Fibroblast of skin of left biceps (primary cell): ENCODE data around the gene DOCK4.

Source experiments
- DNase-seq, 2 experiments: peaks; one replicate each; pipeline ENCODE4 v3.0.0-alpha.2; 2013; ENCODE audit warnings: low read depth in 2 of 2

DOCK4 gene

DNA sequence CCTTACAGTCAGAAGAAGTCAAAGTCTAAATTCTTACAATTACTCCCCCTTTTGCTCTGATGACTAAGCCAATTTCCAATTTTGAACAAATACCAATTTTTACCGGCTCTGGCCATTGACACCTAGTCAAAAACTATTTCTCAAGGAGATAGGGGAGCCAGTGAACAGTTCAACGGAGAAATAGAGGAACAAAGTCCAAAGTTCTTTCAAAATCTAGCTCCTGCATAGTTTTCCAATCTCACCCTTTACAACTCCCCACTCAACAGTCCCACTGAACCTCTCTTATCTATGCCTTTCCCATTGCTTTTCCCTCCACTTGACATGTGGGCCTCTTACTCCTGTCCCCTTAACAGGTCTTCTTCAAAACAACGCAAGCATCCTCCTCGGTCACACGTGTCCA lies 192.9 kb downstream of the DOCK4 start:
- DNase-seq, result no peak

DNA sequence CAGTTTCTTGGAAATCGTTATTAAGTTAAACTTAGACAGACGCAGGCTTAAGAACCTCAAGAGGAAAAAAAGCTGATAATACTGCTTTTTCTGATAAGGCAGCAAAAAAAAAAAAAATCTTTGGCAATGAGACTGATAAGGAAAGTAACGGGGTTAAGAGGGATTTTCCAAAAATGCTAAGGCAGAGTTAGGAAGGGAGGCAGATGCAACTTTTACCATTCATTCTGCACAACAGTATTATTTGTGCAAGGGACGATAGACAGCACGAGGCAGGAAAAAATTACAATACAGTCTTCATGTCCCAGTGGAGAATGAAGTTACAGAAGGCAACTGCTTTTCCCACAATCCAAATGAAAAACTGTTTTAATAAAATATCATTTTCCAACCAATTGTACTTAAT lies 194.0 kb downstream of the DOCK4 start:
- no peak for DNase-seq

DNA sequence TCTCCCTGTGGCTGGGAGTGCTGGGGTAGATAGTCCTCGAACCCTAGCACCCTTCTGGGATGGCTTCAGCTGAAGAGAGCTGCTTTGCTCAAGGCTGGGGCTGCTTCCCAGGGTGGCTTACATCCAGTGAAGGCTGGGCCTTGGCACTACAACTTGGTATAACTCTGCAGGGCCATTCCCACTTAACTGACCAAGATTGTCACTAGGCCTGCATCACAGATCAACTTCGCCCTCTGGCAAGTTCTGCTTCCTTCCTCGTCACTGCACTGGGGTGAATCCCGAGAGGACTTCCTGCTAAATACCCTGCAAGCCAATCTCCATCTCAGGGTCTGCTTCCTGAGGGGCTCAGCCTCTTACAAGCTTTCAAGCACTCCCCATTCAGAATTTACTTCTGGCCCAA lies 195.2 kb downstream of the DOCK4 start:
- DNase-seq, result no peak

- DNase-seq, result no peak
These were observed 196.1 kb downstream of the DOCK4 start for GRCh38 chr7:112010109-112010508.

DNA sequence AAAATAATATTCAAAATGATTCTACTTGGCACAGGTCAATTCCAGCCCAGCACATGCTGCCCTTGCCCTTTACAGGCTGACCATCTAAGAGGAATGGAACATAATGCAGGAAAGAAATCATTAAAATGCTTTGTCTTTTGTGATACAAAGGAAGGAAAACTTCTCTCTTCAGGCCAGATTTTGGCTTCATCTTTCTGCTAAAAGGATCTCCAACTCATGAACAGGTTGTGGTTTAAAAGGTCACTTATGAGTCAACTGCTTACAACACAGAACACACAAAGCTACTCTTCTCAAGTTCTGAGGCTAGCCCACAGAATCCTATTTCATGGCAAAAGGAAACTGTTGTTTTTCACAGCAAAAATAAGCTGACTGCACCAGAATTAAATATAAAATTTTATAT lies 197.1 kb downstream of the DOCK4 start:
- DNase-seq, result no peak

DNA sequence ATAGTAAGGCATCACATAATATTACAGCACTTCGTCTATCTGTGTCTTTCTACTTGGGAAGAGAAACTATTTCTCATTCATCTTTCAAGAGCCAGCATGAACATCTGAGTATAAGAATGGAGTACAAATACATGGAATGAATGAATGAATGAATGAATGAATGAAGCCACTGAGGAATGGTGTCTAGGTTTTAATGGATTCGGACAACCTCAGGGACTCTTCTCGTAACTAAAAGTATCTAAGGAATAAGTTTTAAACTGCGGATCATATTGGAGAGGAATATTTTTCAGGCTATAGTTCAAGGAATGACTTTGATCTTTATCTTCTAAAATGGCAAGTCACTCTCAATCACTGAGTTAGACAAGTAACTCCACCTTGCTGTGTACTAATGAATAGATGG lies 199.0 kb downstream of the DOCK4 start:
- no peak for DNase-seq

DNA sequence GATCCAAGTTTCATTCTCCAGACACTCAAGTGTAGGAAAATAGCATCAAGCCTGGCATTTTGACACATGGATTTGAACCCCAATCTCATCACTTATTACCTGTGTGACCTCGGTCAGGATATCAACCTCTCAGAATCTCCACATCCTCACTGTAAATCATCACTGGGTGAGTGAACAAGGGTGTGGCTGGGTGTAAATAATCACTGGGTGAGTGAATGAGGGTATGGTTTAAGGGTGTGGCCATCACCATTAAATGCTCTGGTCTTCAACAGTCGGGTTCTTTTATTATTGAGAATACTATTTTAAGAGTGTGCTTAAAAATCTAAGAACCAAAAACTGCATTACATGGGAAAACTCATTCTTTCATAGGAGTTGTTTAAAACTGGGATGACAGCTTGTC lies 200.1 kb downstream of the DOCK4 start:
- no peak for DNase-seq

DNA sequence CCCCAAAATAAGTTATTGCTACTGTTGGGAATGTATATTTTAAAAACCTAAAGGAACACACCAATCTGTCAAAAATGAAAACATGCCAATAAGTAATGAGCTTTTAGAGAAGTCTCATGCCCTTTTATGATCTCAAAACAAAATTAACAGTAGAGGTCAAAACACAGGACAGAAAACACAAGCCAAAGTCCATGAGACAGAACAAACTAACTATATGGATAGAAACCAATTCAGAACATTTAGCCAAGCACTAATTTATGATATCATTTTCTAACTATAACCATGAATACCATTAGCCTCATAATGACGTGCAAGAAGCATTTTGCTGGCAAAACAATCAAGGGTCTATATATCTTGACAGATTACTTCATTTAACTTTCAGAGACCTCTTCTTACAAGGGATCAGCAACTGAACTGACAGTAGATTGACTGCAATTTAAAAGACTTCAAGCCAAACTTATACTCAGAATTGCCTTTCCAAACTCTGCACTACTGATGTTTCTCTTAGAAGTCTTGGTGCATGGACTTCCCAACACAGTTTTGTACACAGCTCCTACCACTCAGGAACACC lies 200.9 kb downstream of the DOCK4 start:
- DNase-seq, result no peak

DNA sequence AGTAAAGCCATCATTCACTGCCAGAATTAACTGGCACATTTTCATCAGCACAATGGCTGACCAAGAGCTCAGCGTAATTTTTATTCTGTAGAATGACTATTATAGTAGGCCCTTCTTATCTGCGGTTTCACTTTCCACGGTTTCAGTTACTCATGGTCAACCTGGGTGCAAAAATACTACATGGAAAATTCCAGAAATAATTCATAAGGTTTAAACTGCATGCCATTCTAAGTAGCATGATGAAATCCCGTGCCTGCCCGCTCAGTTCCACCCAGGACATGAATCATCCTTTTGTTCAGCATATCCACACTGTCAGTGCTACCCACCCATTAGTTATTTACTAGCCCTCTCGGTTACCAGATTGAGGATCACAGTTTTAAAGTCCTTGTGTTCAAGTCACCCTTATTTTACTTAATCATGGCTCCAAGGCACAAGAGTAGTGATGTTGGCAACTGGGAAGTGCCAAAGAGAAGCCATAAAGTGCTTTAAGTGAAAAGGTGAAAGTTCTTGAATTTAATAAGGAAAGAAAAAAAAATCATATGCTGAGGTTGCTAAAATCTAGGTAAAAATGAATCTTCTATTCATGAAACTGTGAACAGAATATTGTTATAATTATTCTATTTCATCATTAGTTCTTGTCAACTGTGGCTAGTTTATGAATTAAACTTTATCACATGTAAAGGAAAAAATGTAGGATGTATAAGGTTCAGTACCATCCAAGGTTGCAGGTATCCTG lies 204.9 kb downstream of the DOCK4 start:
- DNase-seq, result no peak

DNA sequence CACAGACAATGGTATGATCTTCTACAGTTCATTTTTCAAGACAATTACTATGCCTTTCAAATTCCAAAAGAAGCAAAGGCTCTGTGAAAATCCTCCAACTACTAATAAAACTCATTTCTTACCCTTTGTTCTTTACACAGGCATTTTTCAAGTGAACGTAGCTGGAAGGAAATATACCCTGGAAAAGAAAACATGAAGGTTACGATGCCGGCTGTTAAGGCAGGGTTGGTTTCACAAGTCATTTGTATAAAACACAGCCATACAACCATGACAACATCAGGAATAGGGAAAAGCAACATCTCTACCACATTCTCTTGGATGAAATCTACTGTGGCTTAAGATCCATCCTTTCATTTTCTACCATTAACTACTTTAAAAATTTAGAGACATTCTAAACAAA lies 207.9 kb downstream of the DOCK4 start:
- no peak for DNase-seq

- no peak for DNase-seq
These were observed 208.7 kb downstream of the DOCK4 start for GRCh38 chr7:111997546-111997945.

- peak; percentile 10 to 17 for DNase-seq
These were observed 213.6 kb downstream of the DOCK4 start for GRCh38 chr7:111992601-111993000.

DNA sequence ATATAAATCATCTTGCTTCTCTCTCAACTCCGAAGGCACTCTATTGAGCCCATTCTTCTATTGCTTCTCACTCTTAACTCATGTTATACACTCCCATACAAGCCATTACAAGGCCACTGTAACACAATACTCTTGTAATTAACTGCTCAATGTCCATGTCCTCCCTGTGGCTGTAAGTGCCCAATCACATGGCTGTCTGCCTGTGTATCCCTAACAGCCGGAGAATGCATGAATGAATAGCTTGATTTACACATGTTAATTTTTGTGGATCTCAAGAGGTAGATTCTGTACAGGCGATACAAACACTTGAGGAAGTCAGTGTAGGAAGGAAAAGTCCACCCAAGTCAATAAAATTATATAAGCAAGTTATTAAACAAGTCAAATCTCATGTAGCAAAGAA lies 215.6 kb downstream of the DOCK4 start:
- no peak for DNase-seq

DNA sequence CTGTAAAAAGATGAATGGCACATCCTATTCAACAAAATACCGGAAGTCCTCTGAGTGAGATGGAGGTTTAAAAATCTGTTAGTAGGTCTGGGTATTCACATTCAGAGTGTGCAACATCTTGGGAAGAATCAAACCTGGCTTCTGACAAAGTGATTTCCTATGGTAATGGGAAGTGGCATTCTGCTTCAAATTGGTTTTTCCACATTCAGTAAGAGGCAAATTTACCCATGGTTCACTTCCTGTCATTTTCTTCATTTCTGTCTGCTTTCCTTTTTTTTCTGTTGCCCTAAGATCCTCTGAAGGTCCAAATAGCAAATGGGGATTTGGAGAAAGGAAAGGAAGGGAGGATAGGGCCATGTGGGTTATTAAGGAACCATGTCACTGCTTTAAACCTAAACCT lies 218.3 kb downstream of the DOCK4 start:
- DNase-seq, result no peak

DNA sequence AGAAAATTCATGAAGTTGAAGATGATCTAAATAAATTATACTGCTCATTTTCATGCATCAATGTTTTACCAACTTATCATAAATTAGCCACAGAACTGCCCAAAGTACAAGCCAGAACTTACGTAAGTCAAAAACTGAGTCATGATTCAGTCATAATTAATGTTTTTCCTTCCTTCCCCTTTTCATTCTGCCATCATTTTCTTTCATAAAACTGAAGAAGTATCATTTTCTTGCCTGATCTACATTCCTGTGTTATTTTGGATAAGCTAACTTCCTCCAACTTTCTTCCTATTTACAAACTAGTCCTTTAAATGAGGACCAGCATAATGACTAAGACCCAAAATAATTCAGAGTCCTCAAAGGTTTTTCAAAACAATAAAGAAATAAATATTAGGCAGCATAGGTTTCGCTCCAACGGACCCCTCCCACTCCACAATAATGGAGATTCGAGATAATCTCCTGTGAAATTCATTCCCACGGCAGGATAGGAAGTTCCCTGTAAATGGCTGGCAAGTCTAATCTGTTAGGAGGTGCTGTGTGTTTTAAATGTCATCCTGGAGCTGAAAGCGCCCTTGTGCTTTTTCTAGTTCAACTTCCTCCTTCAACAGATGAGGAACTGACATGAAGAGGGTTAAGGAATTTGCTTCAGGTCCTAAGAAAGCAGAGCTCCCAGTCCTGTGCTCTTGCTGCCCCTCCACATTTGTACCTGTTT lies 218.9 kb downstream of the DOCK4 start:
- DNase-seq, result no peak

- no peak for DNase-seq
These were observed 219.6 kb downstream of the DOCK4 start for GRCh38 chr7:111986601-111987000.

DNA sequence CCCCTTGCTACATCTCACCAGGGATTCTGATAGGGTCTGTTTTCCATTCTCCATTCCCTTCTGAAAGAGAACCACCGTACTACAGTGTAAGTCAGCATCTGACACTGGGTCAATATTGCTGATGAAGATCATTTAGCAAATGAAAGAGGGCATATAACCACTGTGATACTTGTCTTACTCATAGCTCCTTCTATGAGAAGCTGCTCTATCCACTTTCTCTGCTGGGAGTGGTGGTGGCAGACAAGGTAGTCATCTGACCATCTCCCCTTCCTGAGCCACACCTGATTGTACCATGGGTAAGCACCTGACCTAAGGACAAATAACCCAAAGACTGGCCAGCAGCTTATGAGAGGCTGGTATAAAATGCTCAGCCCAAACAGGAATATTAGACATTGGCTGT lies 220.4 kb downstream of the DOCK4 start:
- DNase-seq, result no peak

DNA sequence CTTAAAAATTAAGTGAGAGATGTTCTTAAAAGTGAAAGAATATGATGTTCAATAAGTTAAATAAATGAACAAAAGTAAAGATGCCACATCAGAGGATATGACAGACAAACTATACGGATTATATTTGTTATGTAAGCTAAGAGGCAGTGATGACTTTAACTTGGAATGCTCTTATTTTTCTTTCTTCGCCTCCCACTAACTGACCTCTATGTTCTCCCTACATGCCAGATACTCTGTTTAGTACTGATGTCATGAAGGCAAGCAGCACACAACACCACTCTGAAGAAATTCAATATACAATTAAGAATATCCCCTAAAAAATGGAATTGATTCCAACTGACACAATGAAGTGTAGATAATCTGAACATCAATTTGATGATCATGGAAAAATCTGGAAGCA lies 223.4 kb downstream of the DOCK4 start:
- no peak for DNase-seq

- no peak for DNase-seq
These were observed 224.1 kb downstream of the DOCK4 start for GRCh38 chr7:111982133-111982532.

GRCh38 chr7:111980725-111981124 lies 225.5 kb downstream of the DOCK4 start:
- no peak for DNase-seq

DNA sequence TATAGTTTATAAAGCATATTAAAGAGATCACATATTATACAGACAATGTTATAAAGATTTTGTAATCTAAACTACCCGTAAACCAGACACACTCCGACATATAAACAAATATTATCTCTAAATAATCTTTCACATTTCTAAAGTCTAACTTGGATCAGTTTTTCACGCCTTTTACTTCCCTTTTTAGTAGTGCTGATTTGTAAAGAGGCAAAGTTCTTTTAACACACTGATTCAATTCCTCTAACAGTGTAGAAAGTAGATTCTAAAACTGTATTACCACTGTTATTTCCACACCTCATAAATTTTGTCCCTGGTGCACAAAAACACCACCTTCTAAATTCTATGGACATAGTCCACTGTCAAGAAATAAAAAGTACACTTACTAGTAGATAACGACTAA lies 230.9 kb downstream of the DOCK4 start:
- DNase-seq, result no peak

GRCh38 chr7:111960984-111961383 lies 245.2 kb downstream of the DOCK4 start:
- no peak for DNase-seq

DNA sequence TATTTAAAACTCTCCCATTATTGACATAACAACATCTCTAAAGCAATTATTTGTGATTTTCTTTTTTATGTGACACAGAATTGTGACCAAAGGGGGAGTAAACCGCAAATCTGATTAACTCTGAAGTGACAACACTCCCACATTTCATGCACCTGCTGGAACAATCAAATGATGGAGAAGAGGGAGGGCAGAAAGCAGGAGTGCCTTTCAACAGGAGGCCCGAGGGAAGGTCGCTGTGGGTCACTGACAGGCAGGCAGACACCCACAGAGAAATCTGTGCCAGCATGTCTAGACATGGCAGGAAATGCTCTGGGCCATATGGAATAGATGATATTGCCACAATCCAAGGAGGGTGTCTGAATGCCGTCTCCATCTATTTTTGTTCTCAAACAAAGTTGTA lies 247.3 kb downstream of the DOCK4 start:
- DNase-seq, result no peak
